GM18508 (cell line): ENCODE data around the gene GGT1.
"Not testable (repeated sequence)": the region's sequence is repeated elsewhere in the genome, so short reads cannot be mapped to it uniquely, and the experiment has no call there.

Experiments used
- ATAC-seq: cut with Tn5 transposase; IDR thresholded peaks from one replicate; pipeline ENCODE4 v1.9.1; 2021; ENCODE audit warnings: moderate number of reproducible peaks; ENCODE audit not compliant: insufficient read depth, unreplicated experiment

GGT1 gene

DNA sequence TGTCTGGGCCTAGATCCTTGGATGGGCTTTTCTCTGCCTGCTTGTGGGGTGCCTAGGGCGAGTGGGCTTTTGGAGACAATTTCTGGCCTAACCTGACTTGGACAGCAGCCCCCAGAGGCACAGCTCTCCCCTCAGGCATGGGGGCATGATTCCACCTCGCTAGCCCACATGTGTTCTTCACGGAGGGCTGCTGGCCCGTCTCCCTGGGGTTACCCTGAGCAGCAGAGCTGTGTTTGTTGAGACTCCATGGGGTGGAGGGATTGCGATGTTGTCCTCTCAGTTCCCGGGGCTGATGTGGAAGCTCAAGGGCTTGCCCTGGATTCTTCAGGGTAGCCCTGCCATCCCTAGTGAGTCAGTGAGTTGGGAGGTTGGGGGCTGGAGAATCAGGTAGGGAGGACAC is 7.8 kb upstream of the GGT1 start:
- no peak for ATAC-seq

DNA sequence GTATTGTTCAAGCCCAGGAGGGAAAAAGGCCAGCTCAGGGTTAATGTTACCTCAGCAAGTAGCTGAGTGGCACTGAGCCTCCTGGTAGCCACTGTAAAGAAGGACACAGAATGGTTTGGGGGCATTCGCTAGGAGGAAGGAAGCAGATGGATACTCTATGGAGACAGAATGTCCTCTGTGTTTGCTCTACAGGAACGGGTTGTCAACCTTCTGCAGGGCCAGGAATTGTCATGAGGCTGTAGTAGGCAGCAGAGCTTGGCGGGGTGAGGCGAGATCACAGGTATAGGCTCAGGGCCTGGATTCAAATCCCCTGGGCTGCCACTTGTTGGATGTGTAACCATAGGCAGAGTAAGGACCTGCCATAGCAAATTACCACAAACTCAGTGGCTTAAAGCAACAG is 7.1 kb upstream of the GGT1 start:
- no peak for ATAC-seq

DNA sequence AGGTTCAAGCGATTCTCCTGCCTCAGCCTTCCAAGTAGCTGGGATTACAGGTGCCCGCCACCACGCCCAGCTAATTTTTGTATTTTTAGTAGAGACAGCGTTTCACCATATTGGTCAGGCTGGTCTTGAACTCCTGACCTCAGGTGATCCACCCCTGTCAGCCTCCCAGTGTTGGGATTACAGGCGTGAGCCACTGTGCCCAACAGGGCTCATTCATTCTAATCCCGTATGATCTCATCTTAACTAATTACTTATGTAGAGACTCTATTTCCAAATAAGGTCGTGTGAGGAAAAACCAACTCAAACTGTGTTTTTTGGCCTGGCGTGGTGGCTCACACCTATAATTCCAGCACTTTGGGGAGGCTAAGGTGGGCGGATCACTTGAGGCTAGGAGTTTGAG is 5.9 kb upstream of the GGT1 start:
- ATAC-seq = not testable (repeated sequence)

GRCh38 chr22:24599514-24599913 is 3.5 kb upstream of the GGT1 start:
- no peak for ATAC-seq

- not testable (repeated sequence) for ATAC-seq
These were observed 2.9 kb upstream of the GGT1 start for GRCh38 chr22:24599958-24600715.

GRCh38 chr22:24601217-24602104 is 1.5 kb upstream of the GGT1 start:
- no peak for ATAC-seq

DNA sequence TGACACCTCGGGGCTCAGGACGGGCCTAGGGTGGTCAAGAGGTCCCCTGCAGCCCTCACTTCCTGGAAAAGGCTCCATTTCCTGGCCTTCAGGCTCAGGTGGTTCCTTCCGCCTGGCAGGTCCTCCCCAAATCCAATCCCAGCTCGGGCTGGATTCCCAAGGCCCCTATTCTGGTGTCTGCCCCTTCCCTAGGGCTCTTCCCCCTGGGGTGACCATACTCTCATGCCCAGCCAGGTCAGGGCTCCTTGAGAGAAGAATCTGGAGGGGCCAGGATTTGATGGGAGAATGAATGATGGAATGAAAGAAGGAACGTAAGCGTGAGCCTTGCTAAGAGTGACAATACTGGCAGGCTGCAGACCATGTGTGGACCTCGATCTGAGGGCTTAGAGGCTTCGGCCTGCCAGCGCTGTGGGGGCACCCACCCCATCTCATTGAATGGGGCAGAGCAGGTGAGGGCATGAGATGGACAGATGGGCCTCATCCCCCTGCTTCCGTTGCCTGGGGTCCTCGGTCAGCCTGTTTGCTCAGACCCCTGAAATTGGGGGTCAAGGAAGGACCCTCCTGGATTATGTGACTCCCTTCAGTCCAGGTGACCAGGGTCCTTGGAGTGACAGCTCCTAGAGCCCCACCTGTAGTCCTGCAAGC is 766 bp upstream of the GGT1 start:
- not testable (repeated sequence) for ATAC-seq

DNA sequence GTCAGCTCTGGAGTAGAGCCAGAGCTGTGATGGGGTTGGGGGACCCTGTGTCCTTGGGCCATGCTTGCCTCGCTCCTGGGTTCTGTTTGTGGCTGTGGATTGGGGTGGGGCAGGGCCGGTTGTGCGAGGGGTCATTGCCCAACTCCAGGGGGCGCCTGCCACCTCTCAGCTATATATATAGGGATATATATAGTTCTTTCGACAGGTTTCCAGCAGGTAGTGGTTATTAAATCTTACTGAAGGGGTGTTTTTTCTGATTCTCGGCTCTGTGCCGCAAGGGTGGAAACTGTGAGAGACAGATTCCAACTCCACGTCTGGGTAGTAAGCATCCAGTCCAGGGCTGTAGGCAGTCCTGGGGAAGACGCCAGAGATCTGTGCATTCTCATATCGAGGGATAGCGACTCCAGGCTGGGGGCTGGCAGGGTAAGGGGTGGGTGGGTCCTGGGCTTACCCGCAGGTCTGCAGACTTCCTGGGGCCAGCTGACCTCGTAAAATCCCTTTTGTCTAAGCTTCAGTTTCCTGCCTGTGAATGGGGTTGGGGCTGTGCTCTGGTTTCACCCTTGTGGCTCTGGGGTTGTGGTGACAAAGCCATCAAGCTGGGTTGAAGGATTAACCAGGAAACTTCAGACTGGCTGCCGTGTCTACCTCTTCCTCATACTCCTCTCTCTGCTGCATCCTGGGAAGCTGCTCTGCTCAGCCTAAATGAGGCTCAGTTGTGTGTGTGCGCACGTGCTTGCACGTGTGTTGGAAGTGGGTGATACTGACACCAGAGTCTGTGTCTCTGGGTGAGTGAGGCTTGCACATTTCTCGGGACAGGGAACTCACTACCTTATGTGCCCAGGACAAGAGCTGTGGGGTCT is 1.0 kb downstream of the GGT1 start:
- ATAC-seq = not testable (repeated sequence)

DNA sequence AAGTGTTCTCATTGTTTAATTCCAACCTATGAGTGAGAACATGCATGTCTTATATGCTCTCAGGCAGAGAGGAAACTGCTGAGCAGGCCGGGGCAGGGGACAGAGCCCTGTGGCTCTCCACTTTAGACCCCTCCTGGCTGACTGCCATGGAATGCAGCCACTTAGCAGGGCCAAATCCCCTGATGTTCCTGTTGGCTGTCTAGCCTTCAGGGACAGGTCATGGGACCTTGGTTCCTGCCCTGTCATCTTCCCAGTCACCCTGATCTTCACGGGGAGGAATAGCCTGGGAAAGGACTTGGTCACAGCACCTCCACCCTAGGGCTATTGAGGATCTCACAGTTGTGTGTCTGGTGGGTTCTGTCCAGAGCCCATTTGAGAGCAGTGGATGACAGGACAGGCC is 3.3 kb downstream of the GGT1 start:
- ATAC-seq = not testable (repeated sequence)

GRCh38 chr22:24607429-24607983 is 4.5 kb downstream of the GGT1 start:
- peak; percentile 58 for ATAC-seq

DNA sequence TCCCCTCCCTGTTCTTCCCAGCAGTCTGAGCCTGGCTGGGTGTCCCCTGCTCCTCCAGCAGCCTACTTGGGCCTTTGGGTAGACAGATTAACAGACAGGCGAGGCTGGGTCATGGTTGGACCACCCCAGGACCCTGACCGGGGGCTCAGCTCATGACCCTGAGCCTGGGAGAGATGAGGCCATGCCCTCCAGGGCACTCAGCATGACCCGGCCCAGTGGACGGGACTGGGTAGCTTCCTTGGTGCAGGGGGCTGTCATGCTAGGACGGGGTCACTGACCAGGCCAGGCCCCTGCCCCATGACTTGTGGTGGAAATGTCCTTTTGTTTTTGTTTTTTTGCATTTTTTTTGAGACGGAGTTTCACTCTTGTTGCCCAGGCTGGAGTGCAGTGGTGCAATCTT is 5.3 kb downstream of the GGT1 start:
- ATAC-seq = not testable (repeated sequence)

GRCh38 chr22:24609888-24610287 is 6.9 kb downstream of the GGT1 start:
- not testable (repeated sequence) for ATAC-seq

DNA sequence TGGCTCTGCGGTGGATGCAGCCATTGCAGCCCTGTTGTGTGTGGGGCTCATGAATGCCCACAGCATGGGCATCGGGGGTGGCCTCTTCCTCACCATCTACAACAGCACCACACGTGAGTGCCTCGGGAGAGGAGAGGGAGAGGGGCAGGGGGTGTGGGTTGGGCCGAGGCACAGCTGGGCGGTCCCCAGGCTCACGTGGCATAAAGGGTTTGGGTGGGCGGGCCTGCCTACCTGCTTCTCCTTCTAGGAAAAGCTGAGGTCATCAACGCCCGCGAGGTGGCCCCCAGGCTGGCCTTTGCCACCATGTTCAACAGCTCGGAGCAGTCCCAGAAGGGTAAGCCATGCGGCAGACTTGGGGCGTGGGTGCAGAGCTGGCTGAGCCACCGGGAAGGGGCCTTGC is 11.8 kb downstream of the GGT1 start:
- not testable (repeated sequence) for ATAC-seq

GRCh38 chr22:24621244-24621643 is 18.3 kb downstream of the GGT1 start:
- ATAC-seq = not testable (repeated sequence)

DNA sequence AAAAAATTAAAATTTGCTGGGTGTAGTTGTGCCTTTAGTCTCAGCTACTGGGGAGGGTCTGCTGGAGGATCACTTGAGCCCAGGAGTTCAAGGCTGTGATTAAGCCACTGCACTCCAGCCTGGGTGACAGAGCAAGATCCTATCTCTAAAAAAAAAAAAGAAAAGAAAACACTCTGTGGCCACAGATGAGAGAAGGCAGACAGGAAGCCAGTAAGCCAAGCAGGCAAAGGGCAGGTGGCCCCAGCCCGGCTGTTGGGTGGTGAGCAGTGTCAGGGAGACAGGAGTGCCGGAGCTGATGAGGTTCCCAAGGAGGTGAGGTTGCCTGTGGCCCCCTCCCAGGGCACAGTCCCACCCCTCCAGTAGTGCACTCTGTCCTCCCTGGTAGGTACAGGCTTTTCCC is 19.6 kb downstream of the GGT1 start:
- ATAC-seq = not testable (repeated sequence)

- ATAC-seq = not testable (repeated sequence)
These were observed 24.9 kb downstream of the GGT1 start for GRCh38 chr22:24627911-24628310.

DNA sequence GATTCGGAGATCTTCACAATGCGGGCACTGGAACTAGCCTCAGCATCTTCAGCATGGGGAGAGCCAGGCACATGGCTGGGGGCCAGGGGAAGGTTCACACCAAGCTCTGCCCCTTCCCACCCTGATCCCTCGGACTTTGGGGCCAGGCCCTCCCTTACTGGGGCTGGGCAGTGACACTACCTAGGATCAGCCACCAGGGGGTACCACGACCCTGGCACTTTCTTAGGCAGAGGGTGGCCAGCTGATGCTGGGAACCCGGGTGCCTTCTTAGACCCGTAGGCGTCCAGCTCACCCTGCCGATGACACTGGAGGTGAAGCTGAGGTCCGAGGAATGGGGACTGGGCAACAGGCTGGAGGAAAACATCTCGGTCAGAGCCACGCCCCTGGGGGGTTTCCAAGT is 26.1 kb downstream of the GGT1 start:
- ATAC-seq = not testable (repeated sequence)

DNA sequence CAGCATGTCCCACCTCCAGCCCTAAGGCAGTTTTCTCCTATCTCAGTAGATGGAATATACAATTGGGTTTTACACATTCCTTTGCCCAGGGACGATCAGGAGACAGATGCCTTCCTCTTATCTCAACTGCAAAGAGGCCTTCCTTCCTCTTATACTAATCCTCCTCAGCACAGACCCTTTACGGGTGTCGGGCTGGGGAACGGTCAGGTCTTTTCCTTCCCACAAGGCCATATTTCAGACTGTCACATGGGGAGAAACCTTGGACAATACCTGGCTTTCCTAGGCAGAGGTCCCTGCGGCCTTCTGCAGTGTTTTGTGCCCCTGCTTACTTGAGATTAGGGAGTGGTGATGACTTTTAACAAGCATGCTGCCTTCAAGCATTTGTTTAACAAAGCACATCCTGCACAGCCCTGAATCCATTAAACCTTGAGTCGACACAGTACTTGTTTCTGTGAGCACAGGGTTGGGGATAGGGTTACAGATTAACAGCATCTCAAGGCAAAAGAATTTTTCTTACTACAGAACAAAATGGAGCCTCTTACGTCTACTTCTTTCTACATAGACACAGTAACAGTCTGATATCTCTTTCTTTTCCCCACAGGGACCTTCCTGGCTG is 27.9 kb downstream of the GGT1 start:
- not testable (repeated sequence) for ATAC-seq

DNA sequence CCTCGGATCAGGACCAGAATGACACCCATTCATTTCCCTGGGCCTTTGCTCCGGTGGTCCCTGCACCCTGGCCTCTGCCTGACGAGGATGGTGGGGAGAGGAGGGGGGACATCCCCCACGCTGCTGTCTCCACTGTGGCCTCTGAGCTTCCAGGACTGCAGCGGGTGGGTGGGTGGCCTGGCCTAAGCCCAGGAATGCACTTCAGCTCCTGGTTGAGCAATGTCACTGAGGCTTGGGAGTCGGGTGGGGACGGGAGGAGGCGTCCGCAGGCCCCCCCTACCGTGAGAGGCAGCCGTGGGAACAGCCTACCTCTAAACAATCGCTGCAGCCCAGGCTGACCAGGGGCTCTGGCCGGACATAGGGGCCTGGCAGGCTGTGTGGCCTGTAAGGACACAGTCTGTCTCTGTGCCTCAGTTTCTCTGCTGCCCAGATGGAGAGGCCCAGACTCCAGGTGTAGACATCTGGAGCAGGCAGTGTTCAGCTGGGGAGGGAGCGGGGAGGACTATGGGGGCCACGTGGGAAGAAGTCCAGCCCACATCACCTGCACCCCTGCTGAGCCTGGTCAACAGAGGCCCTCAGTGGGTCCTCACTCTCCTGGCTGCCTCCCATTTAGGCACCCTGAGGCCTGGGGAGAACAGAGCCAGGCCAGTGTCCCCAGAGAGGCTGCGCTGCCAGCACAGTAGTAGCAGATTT is 28.6 kb downstream of the GGT1 start:
- ATAC-seq = not testable (repeated sequence)
